Fibroblast of the aortic adventitia (primary cell): ENCODE results near the gene DHRS13. TPM values are rescaled to one million over a fixed set of nuclear protein-coding genes. Genes with fewer than 3 reads are reported as not detected.
A peak's percentile ranks its signal among the peaks of the same experiment; 100 is the strongest.

Experiments
- DNase-seq: peaks from one replicate; pipeline ENCODE4 v3.0.0-alpha.2; 2010; ENCODE audit warnings: low read depth
- H3K4me3 ChIP-seq: 2 replicates; pipeline ENCODE4 v1.5.1; 2011; ENCODE audit warnings: low read depth, mild to moderate bottlenecking, control low read depth, low read length, moderate library complexity
- total RNA-seq: library from RNA; depleted of rRNA; stranded (reverse); fragments of >200 nt; gene quantifications from 2 replicates; pipeline ENCODE4 v1.2.3, GENCODE V29; 2012; ENCODE audit warnings: low replicate concordance
- TF ChIP-seq, protein P1 (sequence below): IDR thresholded peaks from 2 replicates; pipeline ENCODE4 v1.5.1; 2011; ENCODE audit warnings: mild to moderate bottlenecking, low read length, control low read depth, inconsistent platforms; ENCODE audit not compliant: insufficient read depth

Gene DHRS13
- total RNA-seq, 1 donor, result 5.6 TPM

- H3K4me3 ChIP-seq, result no peak overlapping the region
- no peak for DNase-seq
- TF ChIP-seq, protein P1, sequence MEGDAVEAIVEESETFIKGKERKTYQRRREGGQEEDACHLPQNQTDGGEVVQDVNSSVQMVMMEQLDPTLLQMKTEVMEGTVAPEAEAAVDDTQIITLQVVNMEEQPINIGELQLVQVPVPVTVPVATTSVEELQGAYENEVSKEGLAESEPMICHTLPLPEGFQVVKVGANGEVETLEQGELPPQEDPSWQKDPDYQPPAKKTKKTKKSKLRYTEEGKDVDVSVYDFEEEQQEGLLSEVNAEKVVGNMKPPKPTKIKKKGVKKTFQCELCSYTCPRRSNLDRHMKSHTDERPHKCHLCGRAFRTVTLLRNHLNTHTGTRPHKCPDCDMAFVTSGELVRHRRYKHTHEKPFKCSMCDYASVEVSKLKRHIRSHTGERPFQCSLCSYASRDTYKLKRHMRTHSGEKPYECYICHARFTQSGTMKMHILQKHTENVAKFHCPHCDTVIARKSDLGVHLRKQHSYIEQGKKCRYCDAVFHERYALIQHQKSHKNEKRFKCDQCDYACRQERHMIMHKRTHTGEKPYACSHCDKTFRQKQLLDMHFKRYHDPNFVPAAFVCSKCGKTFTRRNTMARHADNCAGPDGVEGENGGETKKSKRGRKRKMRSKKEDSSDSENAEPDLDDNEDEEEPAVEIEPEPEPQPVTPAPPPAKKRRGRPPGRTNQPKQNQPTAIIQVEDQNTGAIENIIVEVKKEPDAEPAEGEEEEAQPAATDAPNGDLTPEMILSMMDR, result no peak
These were observed 41.5 kb upstream of the DHRS13 start for GRCh38 chr17:28944343-28944742.

- no peak for DNase-seq
- no peak overlapping the region for H3K4me3 ChIP-seq
- TF ChIP-seq, protein P1, result no peak
These were observed 40.0 kb upstream of the DHRS13 start for GRCh38 chr17:28942925-28943324.

GRCh38 chr17:28941251-28941650 lies 38.4 kb upstream of the DHRS13 start:
- DNase-seq, result no peak
- TF ChIP-seq, protein P1, result no peak
- H3K4me3 ChIP-seq, result no peak overlapping the region

DNA sequence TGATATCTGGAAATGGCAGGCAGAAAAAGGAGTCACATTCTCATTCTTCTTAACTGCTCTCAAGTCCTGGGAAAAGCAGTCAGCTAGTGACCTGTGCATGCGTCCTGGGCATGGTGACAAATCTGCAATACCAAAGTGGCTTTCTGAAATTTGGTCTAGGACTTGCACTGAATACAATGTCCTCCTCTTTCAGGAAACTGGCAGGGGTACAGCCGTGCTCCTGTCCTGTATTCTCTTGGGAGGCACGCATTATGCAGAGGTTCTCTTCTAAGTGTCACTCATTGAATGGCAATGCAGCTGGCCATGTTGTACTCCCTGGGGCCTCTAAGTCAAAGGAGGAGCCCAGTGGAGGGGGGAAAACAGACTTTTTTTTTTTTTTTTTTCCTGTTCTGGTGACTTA lies 37.8 kb upstream of the DHRS13 start:
- TF ChIP-seq, protein P1, result no peak
- no peak for DNase-seq
- no peak overlapping the region for H3K4me3 ChIP-seq

GRCh38 chr17:28940142-28940541 lies 37.3 kb upstream of the DHRS13 start:
- TF ChIP-seq, protein P1, result no peak
- H3K4me3 ChIP-seq, result no peak overlapping the region
- no peak for DNase-seq

- DNase-seq, result no peak
- TF ChIP-seq, protein P1, result no peak
- no peak overlapping the region for H3K4me3 ChIP-seq
These were observed 35.7 kb upstream of the DHRS13 start for GRCh38 chr17:28938552-28938951.

GRCh38 chr17:28937044-28937729 lies 34.3 kb upstream of the DHRS13 start:
- peak; percentile 71 for DNase-seq
- no peak overlapping the region for H3K4me3 ChIP-seq
- TF ChIP-seq, protein P1, result no peak
